Cardiac muscle cell (in vitro differentiated cells and primary cell): ENCODE results near the gene ATXN3L. TPM values are rescaled to one million over a fixed set of nuclear protein-coding genes. Genes with fewer than 3 reads are reported as not detected.

Experiments
- DNase-seq, 2 donors: peaks; one replicate each; pipeline versions ENCODE4 v3.0.0 to v3.0.0-alpha.2; 2010 to 2017; ENCODE audit warnings: low read depth in 1 of 2, low spot score in 1 of 2
- H3K27ac ChIP-seq: fragments of 200-600 bp; sonication (generic); 2 replicates; pipeline ENCODE4 v1.5.1; 2016
- H3K27me3 ChIP-seq: fragments of 200-600 bp; sonication (generic); 2 replicates; pipeline ENCODE4 v1.6.0; 2016; ENCODE audit warnings: control low read depth
- H3K36me3 ChIP-seq: fragments of 200-600 bp; sonication (generic); 2 replicates; pipeline ENCODE4 v1.5.1; 2016; ENCODE audit warnings: control low read depth
- H3K4me1 ChIP-seq: fragments of 200-600 bp; sonication (generic); 2 replicates; pipeline ENCODE4 v1.8.1; 2017; ENCODE audit warnings: low read depth, mild to moderate bottlenecking, mixed run types
- H3K4me3 ChIP-seq: fragments of 200-600 bp; sonication (generic); 2 replicates; pipeline ENCODE4 v1.5.1; 2016; ENCODE audit warnings: mild to moderate bottlenecking
- H3K9me3 ChIP-seq: fragments of 200-600 bp; sonication (generic); 2 replicates; pipeline ENCODE4 v1.5.1; 2017; ENCODE audit warnings: low read depth, mild to moderate bottlenecking, control low read depth
- polyA plus RNA-seq: library from polyadenylated mRNA; unstranded; fragments of >200 nt; fragmentation: Nextera tagmentation; extraction: Ambion mirVana; gene quantifications from 2 replicates; pipeline ENCODE4 v1.2.1, GENCODE V29; 2016
- total RNA-seq: library from RNA; depleted of rRNA; stranded (reverse); fragments of >200 nt; gene quantifications from 2 replicates; pipeline ENCODE4 v1.2.3, GENCODE V29; 2016
- TF ChIP-seq, protein P1 (sequence below): IDR thresholded peaks from 2 replicates; pipeline ENCODE4 v1.5.1; 2012; ENCODE audit warnings: low read depth, mild to moderate bottlenecking, low read length

Gene ATXN3L
- not detected in 2 replicates for total RNA-seq
- not detected in 2 replicates for polyA plus RNA-seq

DNA sequence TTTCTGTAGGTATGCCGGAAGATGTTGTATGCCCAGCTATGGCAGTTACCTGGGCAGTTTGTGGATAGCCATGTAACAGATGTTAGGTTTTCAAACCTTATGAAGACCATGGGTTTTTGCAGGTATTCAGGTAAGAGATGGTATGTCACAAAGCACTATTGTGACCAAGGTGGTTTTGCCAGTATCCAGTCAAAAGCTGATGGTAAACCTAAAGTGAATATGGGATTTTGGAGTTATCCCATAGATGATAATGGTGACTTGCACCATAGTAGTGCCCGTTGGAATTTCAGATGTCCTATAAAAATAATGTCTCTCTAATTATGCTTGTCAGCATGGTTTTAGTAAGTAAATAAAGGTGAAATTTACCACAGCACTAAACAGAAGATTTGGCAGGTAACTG lies at the start of gene ATXN3L:
TSS of gene ATXN3L (minus strand) at position 101 of the 400 bp plus-strand sequence. CDS start 119 bp downstream, outside the sequence.
- Histone ChIP-seq H3K9me3 (no peaks in the 10 kb centered on the region), H3K36me3 (no peaks in the 10 kb centered on the region), H3K27me3 (no peaks in the 10 kb centered on the region), H3K4me3 (no peak within 1 kb of the TSS), H3K27ac (no peak within 1 kb of the TSS), H3K4me1 (no peaks in the 10 kb centered on the region)
- TF ChIP-seq, protein P1, sequence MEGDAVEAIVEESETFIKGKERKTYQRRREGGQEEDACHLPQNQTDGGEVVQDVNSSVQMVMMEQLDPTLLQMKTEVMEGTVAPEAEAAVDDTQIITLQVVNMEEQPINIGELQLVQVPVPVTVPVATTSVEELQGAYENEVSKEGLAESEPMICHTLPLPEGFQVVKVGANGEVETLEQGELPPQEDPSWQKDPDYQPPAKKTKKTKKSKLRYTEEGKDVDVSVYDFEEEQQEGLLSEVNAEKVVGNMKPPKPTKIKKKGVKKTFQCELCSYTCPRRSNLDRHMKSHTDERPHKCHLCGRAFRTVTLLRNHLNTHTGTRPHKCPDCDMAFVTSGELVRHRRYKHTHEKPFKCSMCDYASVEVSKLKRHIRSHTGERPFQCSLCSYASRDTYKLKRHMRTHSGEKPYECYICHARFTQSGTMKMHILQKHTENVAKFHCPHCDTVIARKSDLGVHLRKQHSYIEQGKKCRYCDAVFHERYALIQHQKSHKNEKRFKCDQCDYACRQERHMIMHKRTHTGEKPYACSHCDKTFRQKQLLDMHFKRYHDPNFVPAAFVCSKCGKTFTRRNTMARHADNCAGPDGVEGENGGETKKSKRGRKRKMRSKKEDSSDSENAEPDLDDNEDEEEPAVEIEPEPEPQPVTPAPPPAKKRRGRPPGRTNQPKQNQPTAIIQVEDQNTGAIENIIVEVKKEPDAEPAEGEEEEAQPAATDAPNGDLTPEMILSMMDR: no peak
- no peak for DNase-seq

DNA sequence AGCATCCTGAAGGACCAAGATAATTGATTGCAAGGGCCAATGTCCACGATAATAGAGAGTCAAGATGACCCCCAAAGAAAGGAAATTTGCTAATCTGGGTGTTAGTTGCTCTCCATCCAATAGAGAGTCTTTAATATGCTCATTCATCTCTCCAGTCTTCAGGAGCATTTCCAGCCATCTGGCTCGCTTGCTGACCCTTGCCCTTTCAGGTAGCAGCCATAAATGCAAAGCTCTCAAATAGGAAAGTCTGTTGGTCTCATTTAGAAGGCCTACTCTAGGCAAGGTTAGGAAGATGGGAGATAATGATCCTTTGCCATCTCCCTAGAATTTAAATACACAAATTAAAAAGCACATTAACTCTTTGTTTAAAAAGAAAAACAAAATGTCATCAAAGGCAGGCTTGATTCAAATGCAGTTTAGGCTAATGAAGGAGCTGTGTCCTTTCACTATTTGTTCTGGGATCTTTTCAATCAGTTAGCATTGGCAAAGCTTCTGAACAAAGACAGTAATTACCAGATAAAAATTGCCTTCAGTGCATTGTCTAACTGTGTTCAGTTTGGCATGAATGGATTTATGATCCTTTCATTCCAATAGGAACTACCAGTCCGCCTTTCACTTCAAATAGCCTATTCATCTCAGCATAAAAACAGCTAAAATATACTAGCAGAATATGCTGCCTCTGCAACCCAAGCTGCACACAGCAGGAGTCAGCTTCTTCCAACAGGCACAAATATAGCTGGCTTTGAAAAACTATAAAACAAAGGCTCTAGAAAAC lies 49.6 kb upstream of the ATXN3L start:
- H3K27me3 ChIP-seq: no peaks in the 10 kb centered on the region
- TF ChIP-seq, protein P1: no peak
- H3K36me3 ChIP-seq: no peaks in the 10 kb centered on the region
- H3K4me3 ChIP-seq: no peak overlapping the region
- no peaks in the 10 kb centered on the region for H3K4me1 ChIP-seq
- DNase-seq: no peak
- H3K9me3 ChIP-seq: no peaks in the 10 kb centered on the region
- no peak overlapping the region for H3K27ac ChIP-seq

DNA sequence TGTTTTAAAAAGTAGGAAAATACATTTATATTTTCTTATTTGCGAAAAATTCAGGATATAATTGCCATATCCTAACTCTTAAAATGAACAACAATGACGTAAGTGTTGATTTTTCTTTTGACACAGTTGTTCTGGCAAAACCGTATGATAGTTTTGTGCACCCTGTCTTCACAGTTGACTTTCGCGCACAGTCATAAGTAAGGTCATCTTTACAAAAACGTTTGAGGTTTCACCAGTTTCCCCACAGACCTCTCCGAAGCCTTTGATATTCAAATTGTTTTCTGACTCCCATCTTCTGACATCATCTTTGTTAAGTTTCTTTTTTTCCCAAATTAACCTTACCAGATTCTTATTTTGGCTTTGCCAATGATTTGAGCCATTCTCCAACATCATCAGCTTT lies 48.1 kb upstream of the ATXN3L start:
- Histone ChIP-seq H3K4me3 (no peak overlapping the region), H3K36me3 (no peaks in the 10 kb centered on the region), H3K9me3 (no peaks in the 10 kb centered on the region), H3K27me3 (no peaks in the 10 kb centered on the region), H3K27ac (no peak overlapping the region), H3K4me1 (no peaks in the 10 kb centered on the region)
- TF ChIP-seq, protein P1: no peak
- DNase-seq: no peak

DNA sequence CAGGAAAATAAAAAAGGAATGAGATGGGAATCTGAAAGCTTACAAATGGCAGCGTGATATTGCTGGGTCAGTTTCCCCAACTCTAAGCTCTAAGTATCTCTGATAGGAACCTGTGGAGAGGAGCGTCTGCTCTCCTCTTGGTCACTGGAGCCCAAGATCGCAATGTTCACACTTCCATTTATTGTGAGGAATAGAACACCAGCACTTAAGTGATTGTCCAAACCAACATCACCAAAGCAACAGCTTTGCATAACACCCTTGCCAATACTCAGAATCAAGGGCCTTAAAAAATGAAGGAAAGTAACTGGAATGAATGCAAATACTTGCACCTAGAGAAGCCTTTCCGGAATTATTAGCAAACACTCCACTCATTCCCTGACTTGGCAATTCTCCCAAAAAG lies 46.8 kb upstream of the ATXN3L start:
- DNase-seq: no peak
- no peaks in the 10 kb centered on the region for H3K4me1 ChIP-seq

DNA sequence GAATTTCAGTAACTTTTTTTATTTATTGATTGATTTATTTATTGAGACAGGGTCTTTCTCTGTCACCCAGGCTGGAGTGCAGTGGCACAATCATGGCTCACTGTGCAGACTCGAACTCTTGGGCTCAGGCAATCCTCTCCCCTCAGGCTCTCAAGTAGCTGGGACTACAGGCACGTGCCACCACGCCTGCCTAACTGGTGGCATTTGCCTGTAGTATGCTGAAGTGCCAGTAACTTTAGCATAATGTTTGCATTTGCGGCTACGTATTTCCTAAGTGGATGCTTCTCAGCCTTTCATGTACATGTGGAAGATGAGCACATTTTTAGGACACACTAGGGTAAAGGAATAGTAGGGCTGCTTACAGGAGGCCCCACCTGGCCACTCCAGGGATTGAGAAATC lies 45.3 kb upstream of the ATXN3L start:
- Histone ChIP-seq H3K4me1 (no peaks in the 10 kb centered on the region), H3K36me3 (no peaks in the 10 kb centered on the region), H3K9me3 (no peaks in the 10 kb centered on the region), H3K4me3 (no peak overlapping the region), H3K27ac (no peak overlapping the region), H3K27me3 (no peaks in the 10 kb centered on the region)
- no peak for DNase-seq
- TF ChIP-seq, protein P1: no peak

More for the DNA sequence above, 46.8 kb upstream of the ATXN3L start:
- TF ChIP-seq, protein P1: no peak
- H3K9me3 ChIP-seq: no peaks in the 10 kb centered on the region
- H3K27ac ChIP-seq: no peak overlapping the region
- H3K36me3 ChIP-seq: no peaks in the 10 kb centered on the region
- H3K27me3 ChIP-seq: no peaks in the 10 kb centered on the region
- no peak overlapping the region for H3K4me3 ChIP-seq
